Right lobe of liver (tissue), 6 donors: ENCODE measurements around the gene ZNF827. TPM values are rescaled to one million over a fixed set of nuclear protein-coding genes. Genes with fewer than 3 reads are reported as not detected.

Source experiments
- ATAC-seq, 4 donors: fragments of 200-7000 bp; cut with Tn5 transposase; one replicate each; pipeline ENCODE4 v1.9.1; 2020; ENCODE audit warnings: mild to moderate bottlenecking in 4 of 4, moderate library complexity in 4 of 4
- DNase-seq, 3 donors: peaks; one replicate each; pipeline ENCODE4 v3.0.0-alpha.2; 2020
- H3K27ac ChIP-seq, 3 donors: fragments of 200-600 bp; one replicate each; pipeline ENCODE4 v1.8.0; 2022
- H3K27me3 ChIP-seq, 2 donors: fragments of 200-600 bp; one replicate each; pipeline ENCODE4 v1.8.0; 2022
- H3K36me3 ChIP-seq, 4 donors: fragments of 200-600 bp; sonication (generic) in 1 of 4; one replicate each; pipeline versions ENCODE4 v1.5.1 to v1.8.0; 2017 to 2022; ENCODE audit warnings: control low read depth in 1 of 4
- H3K4me1 ChIP-seq, 4 donors: fragments of 200-600 bp; sonication (generic) in 1 of 4; one replicate each; pipeline versions ENCODE4 v1.5.1 to v1.8.0; 2017 to 2022; ENCODE audit warnings: control low read depth in 1 of 4
- H3K4me3 ChIP-seq, 3 donors: fragments of 200-600 bp; one replicate each; pipeline ENCODE4 v1.8.0; 2022
- H3K9me3 ChIP-seq, 4 donors: fragments of 200-600 bp; sonication (generic) in 1 of 4; one replicate each; pipeline versions ENCODE4 v1.5.1 to v1.8.0; 2017 to 2022; ENCODE audit warnings: control low read depth in 1 of 4
- CTCF ChIP-seq, 4 donors: fragments of 200-600 bp in 3 of 4; fragments of 450-650 bp in 1 of 4; IDR thresholded peaks; one replicate each; pipeline versions ENCODE4 v1.5.1 to v1.8.0; 2016 to 2022; ENCODE audit warnings: antibody characterized with exemption in 4 of 4, mild to moderate bottlenecking in 2 of 4
- POLR2A ChIP-seq: fragments of 450-650 bp; IDR thresholded peaks from one replicate; pipeline ENCODE4 v1.6.1; 2017; ENCODE audit warnings: antibody characterized with exemption, mild to moderate bottlenecking
- WGBS: methylation state at CpG from one replicate; pipeline ENCODE4 v1.1.6; 2018; ENCODE audit warnings: low coverage, low lambda C conversion rate; ENCODE audit not compliant: insufficient coverage; ENCODE audit errors: missing lambda C conversion rate; 5-methylcytosine and 5-hydroxymethylcytosine counted together
- intact Hi-C, 2 donors: fragments of 100-400 bp; cut with DNase I; formaldehyde crosslinking; loops; one replicate each; pipeline versions ENCODE4 v1.11.2 to v1.14.1; 2022
- total RNA-seq, 6 experiments: library from RNA; depleted of rRNA in 2 of 6; stranded (reverse); fragments of >200 nt in 2 of 6; fragmentation: NEBNext Ultra II Directional in 3 of 6; extraction: Animal tissue kit (Norgen Biotek cat#: 25700) in 3 of 6; gene quantifications; one replicate each; pipeline versions ENCODE4 v1.1.0 to v1.2.4, GENCODE V29; 2016 to 2023
- donor health status: DM: no; HTN: yes; CAD: no.
- donor health status: DM: no; HTN: no; CAD: no.
- donor health status: DM: no; HTN: no; CAD: no.
- donor health status: DM: no; HTN: yes; CAD: no.
- donor health status: DM: no; HTN: yes; CAD: no.

The ZNF827 gene
- total RNA-seq, 6 experiments from 2014 or later: 0.28 to 1.6 (median 0.68) TPM

DNA sequence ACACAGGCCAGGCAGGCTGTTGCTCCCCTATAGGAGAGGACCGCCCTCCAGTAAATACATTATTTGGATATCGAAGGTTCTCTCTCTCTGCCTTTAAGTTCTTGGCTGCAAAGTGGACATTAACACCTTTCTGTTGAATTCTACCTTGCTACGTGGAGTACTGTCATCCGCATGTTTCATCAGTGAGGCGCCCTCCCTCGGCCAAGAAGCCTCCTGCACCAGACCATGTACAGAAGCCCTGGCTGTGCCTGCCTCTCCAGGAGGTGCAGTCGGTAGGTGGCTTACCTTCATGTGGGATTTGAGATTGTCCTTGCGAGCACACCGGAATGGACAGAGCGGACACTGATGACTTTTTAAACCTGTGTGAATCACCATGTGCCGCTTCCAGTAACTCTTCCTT lies 46.7 kb downstream of the ZNF827 start:
- Histone ChIP-seq H3K36me3 (no peaks in the 10 kb centered on the region), H3K27ac (no peak overlapping the region), H3K27me3 (no peaks in the 10 kb centered on the region), H3K4me1 (no peaks in the 10 kb centered on the region), H3K4me3 (no peak overlapping the region), H3K9me3 (no peaks in the 10 kb centered on the region)
- ATAC-seq (no peak), DNase-seq (no peak)
- 91% methylated on average over 8 of the region's 11 CpGs for WGBS
- intact Hi-C loops: no loop called here
- TF ChIP-seq CTCF (IDR thresholded peaks at IDR 0.05) (no peak), POLR2A (no peak)

DNA sequence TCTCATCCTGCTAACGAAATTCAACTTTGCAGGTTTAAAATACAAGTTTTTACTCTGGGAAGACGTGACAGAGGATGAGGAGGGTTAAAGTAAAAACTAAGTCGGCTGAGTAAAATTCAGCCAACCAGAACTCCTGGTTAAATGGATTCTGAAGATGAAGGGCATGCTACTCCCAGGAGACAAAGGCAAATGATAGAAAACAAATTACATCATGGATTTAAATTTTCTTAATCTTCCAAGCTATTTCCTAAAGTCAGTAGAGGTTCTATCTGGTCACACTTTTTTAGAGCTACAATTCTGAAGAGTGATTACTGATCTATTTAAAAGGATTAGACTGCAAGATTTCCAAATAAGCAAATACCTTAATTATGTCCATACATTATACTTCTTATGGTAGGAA lies 47.9 kb downstream of the ZNF827 start:
- H3K36me3 ChIP-seq: no peaks in the 10 kb centered on the region
- no peaks in the 10 kb centered on the region for H3K27me3 ChIP-seq
- WGBS: 68% methylated on average over 3 of the region's 3 CpGs
- TF ChIP-seq CTCF (IDR thresholded peaks at IDR 0.05) (no peak), POLR2A (no peak)
- ATAC-seq (no peak), DNase-seq (no peak)
- no peaks in the 10 kb centered on the region for H3K4me1 ChIP-seq
- no peak overlapping the region for H3K27ac ChIP-seq
- intact Hi-C loops: no loop called here
- H3K4me3 ChIP-seq: no peak overlapping the region
- H3K9me3 ChIP-seq: no peaks in the 10 kb centered on the region

DNA sequence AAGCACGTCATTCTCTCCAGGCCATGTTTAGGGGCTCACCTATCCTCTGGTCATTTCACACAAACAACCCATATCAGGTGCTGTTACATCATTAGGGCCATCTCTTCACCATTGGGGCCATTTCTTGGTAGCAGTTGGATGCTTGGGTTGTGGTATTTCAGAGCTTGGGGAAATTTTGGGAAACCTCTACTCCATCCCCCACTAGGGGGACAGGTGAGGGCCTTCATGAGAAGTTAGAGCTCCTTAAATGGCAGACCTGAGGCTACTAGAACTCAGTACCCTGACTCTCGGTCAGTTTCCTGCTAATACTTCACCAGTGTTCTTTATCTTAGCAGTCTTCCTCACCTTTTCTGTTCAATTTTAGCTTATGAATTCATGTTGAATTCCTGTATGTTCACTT lies 50.2 kb downstream of the ZNF827 start:
- DNase-seq (no peak), ATAC-seq (no peak)
- no peak for TF ChIP-seq POLR2A
- TF ChIP-seq CTCF (IDR thresholded peaks at IDR 0.05): no peak
- WGBS: 100% methylated on average over 2 of the region's 2 CpGs
- Histone ChIP-seq H3K4me1 (no peaks in the 10 kb centered on the region), H3K27ac (no peak overlapping the region), H3K27me3 (no peaks in the 10 kb centered on the region), H3K9me3 (no peaks in the 10 kb centered on the region), H3K4me3 (no peak overlapping the region), H3K36me3 (no peaks in the 10 kb centered on the region)
- intact Hi-C loops: no loop called here

GRCh38 chr4:145887241-145887991 lies 51.2 kb downstream of the ZNF827 start:
- intact Hi-C loops: no loop called here
- Histone ChIP-seq H3K36me3 (no peaks in the 10 kb centered on the region), H3K4me1 (no peaks in the 10 kb centered on the region), H3K4me3 (no peak overlapping the region), H3K27ac (no peak overlapping the region), H3K27me3 (no peaks in the 10 kb centered on the region), H3K9me3 (no peaks in the 10 kb centered on the region)
- DNase-seq (no peak), ATAC-seq (no peak)
- WGBS: 49% methylated on average over 10 of the region's 11 CpGs
- TF ChIP-seq POLR2A (no peak), CTCF (IDR thresholded peaks at IDR 0.05) (no peak)

DNA sequence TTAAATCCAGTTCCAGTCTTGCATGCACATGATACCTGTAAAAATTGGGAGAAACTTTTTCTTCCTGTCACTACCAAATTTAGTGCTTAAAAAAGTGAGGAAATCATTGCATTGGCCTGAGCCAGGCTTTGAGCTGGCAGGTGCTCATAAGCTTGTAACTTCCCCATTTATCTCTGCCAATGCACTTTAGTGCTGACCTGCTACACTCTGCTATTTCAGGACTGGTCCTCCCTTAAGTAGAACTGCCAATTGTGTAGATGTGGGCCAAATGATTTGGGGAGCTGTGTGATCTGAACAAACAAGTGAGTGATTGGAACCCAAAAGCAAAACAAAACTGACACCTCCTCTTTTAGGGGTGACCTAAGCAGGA lies 51.8 kb downstream of the ZNF827 start:
- intact Hi-C loops: no loop called here
- H3K4me3 ChIP-seq: no peak overlapping the region
- ATAC-seq (peak in 1 of 4 donors; percentile 46), DNase-seq (no peak)
- H3K36me3 ChIP-seq: no peaks in the 10 kb centered on the region
- H3K27ac ChIP-seq: no peak overlapping the region
- H3K9me3 ChIP-seq: no peaks in the 10 kb centered on the region
- TF ChIP-seq CTCF (IDR thresholded peaks at IDR 0.05) (no peak), POLR2A (no peak)
- no peaks in the 10 kb centered on the region for H3K27me3 ChIP-seq
- no peaks in the 10 kb centered on the region for H3K4me1 ChIP-seq
